WERI-Rb-1 (cell line): ENCODE results near the gene CHST15.
"Not testable (repeated sequence)": the region's sequence is repeated elsewhere in the genome, so short reads cannot be mapped to it uniquely, and the experiment has no call there.

Source experiments
- DNase-seq: peaks from one replicate; pipeline ENCODE4 v3.0.0-alpha.2; 2020
- H3K27ac ChIP-seq: fragments of 250-450 bp; sonication (Bioruptor Pico); 2 replicates; pipeline ENCODE4 v1.5.1; 2020; ENCODE audit warnings: mild to moderate bottlenecking, moderate library complexity
- H3K27me3 ChIP-seq: fragments of 250-450 bp; sonication (Bioruptor Pico); 2 replicates; pipeline ENCODE4 v1.5.1; 2021; ENCODE audit warnings: mild to moderate bottlenecking, low read depth, moderate library complexity; ENCODE audit not compliant: insufficient read depth, severe bottlenecking
- H3K36me3 ChIP-seq: fragments of 250-450 bp; sonication (Bioruptor Pico); 2 replicates; pipeline ENCODE4 v1.5.1; 2020; ENCODE audit warnings: mild to moderate bottlenecking, moderate library complexity
- H3K4me3 ChIP-seq: 2 replicates; pipeline ENCODE4 v1.5.1; 2011; ENCODE audit warnings: low read depth, mild to moderate bottlenecking, control low read depth, low read length
- H3K9me3 ChIP-seq: fragments of 250-450 bp; sonication (Bioruptor Pico); 2 replicates; pipeline ENCODE4 v1.5.1; 2021; ENCODE audit warnings: mild to moderate bottlenecking, moderate library complexity; ENCODE audit not compliant: severe bottlenecking
- TF ChIP-seq, protein P1 (sequence below): IDR thresholded peaks from 2 replicates; pipeline ENCODE4 v1.5.1; 2011; ENCODE audit warnings: low read depth, mild to moderate bottlenecking, control low read depth, inconsistent platforms, low read length

The CHST15 gene

DNA sequence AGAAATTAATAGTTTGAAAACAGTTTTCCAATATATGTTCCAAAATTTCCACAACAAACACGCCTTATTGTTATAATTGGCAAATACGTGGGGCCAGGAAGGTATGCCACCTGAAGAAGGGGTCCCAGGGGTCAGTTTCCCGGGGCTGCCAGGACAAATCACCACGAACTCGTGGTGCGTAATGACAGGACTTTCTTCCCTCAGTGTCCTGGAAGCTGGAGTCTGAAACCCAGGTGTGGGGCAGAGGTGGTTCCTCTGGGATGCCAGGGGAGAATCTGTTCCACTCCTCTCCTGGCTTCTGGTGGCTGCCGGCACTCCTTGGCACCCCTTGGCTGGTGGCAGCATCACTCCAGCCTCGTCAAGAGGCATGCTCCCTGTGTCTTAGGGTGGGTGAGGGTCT, 56.7 kb downstream of the CHST15 start:
- no peaks in the 10 kb centered on the region for H3K27me3 ChIP-seq
- H3K27ac ChIP-seq = no peak overlapping the region
- H3K4me3 ChIP-seq = no peak overlapping the region
- TF ChIP-seq, protein P1, sequence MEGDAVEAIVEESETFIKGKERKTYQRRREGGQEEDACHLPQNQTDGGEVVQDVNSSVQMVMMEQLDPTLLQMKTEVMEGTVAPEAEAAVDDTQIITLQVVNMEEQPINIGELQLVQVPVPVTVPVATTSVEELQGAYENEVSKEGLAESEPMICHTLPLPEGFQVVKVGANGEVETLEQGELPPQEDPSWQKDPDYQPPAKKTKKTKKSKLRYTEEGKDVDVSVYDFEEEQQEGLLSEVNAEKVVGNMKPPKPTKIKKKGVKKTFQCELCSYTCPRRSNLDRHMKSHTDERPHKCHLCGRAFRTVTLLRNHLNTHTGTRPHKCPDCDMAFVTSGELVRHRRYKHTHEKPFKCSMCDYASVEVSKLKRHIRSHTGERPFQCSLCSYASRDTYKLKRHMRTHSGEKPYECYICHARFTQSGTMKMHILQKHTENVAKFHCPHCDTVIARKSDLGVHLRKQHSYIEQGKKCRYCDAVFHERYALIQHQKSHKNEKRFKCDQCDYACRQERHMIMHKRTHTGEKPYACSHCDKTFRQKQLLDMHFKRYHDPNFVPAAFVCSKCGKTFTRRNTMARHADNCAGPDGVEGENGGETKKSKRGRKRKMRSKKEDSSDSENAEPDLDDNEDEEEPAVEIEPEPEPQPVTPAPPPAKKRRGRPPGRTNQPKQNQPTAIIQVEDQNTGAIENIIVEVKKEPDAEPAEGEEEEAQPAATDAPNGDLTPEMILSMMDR = no peak
- DNase-seq = no peak
- H3K9me3 ChIP-seq = no peaks in the 10 kb centered on the region
- no peaks in the 10 kb centered on the region for H3K36me3 ChIP-seq

DNA sequence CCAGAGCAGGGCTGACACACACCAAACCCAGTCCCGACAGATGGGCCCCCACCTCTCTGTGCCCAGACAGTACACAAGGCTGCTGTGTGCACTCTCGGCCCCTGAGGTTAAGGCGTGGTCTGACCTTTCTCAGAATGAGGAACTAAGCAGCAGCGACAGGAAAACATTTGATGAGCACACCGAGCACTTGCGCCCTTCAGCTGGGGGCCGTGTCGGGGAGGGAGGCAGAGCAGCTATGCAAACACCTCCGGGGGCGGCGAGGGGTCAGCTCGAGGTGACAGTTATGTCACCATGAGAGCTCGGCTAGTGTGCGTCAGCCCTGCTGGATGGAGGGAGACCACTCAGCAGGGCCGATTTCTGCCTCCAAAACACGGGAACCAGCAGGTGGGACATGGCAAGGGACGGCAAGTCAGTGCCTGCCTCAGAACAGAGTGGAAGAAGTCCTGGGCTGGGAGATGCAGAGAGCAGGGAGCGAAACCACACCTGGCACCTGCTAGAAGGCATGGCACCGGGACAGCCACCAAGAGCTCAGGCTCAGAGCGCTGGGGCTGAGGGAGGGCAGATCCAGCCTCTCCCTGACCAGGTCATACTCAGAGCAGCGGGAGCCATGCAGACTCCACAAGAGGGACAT, 57.4 kb downstream of the CHST15 start:
- Histone ChIP-seq H3K9me3 (no peaks in the 10 kb centered on the region), H3K27ac (no peak overlapping the region), H3K36me3 (no peaks in the 10 kb centered on the region), H3K27me3 (no peaks in the 10 kb centered on the region), H3K4me3 (no peak overlapping the region)
- no peak for DNase-seq
- TF ChIP-seq, protein P1 = no peak

GRCh38 chr10:124035306-124035927, 58.0 kb downstream of the CHST15 start:
- H3K4me3 ChIP-seq = no peak overlapping the region
- H3K27ac ChIP-seq = no peak overlapping the region
- TF ChIP-seq, protein P1 = no peak
- no peaks in the 10 kb centered on the region for H3K9me3 ChIP-seq
- DNase-seq = no peak
- no peaks in the 10 kb centered on the region for H3K27me3 ChIP-seq
- no peaks in the 10 kb centered on the region for H3K36me3 ChIP-seq

DNA sequence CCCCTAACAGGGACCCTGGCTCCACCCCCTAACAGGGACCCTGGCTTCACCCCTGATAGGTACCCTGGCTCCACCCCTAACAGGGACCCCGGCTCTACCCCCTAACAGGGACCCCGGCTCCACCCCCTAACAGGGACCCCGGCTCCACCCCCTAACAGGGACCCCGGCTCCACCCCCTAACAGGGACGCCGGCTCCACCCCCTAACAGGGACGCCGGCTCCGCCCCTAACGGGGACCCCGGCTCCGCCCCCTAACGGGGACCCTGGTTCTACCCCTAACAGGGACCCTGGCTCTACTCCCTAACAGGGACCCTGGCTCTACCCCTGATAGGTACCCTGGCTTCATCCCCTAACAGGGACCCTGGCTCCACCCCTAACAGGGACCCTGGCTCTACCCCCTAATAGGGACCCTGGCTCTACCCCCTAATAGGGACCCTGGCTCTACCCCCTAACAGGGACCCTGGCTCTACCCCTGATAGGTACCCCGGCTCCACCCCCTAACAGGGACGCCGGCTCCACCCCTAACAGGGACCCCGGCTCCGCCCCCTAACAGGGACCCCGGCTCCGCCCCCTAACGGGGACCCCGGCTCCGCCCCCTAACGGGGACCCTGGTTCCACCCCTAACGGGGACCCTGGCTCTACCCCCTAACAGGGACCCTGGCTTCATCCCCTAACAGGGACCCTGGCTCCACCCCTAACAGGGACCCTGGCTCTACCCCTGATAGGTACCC, 58.7 kb downstream of the CHST15 start:
- not testable (repeated sequence) for H3K9me3 ChIP-seq, DNase-seq, H3K36me3 ChIP-seq, H3K27ac ChIP-seq, H3K4me3 ChIP-seq, H3K27me3 ChIP-seq

- no peaks in the 10 kb centered on the region for H3K9me3 ChIP-seq
- H3K27ac ChIP-seq = no peak overlapping the region
- no peak overlapping the region for H3K4me3 ChIP-seq
- TF ChIP-seq, protein P1 = no peak
- no peaks in the 10 kb centered on the region for H3K36me3 ChIP-seq
- H3K27me3 ChIP-seq = no peaks in the 10 kb centered on the region
- DNase-seq = no peak
These were observed 59.5 kb downstream of the CHST15 start for GRCh38 chr10:124033887-124034218.

DNA sequence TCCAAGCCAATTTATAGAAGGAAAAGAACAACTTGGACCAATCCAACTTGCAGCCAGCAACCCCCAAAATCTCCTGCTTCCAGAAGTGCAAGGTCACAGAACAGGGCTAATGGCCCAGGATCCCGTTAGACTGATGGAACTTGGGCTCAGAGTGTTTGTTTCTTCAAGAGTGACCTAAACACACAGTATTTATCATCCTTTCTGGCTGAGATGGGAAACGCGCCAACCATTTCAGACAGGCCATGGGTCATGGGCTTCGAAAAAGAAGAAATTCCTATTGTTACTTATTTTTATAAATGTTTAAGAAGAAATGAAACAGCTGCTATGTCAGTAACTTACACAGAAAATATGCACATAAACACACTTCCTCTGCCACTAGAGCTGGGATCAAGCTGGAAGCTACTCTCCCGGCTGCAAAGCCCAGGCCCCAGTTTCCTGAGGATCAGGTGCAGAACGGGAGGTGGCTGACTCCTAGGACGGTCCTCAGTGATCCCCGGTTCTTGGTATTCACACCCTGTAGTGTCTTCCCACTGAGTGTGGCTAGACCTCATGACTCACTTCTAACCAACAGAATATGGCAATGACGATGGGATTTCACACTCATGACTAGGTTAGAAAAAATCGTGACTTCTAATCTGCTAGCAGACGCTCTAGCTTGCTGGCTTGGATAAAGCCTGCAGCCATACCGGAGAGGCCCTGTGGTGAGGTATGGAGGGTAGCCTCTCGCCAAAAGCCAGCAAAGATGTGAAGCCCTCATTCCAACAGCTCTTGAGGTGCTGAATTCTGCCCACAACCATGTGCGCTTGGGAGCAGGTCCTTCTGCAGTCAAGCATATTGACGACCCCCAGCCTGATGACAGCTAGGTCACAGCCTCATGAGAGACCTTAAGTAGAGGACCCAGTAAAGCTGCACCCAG, 60.2 kb downstream of the CHST15 start:
- no peaks in the 10 kb centered on the region for H3K36me3 ChIP-seq
- no peak overlapping the region for H3K27ac ChIP-seq
- H3K4me3 ChIP-seq = no peak overlapping the region
- H3K9me3 ChIP-seq = no peaks in the 10 kb centered on the region
- no peak for DNase-seq
- no peaks in the 10 kb centered on the region for H3K27me3 ChIP-seq
- TF ChIP-seq, protein P1 = no peak
